GM19438 (cell line): ENCODE results near the gene ARHGAP22.
A peak's percentile ranks its signal among the peaks of the same experiment; 100 is the strongest.
"Not testable (repeated sequence)": the region's sequence is repeated elsewhere in the genome, so short reads cannot be mapped to it uniquely, and the experiment has no call there.

ENCODE experiments used
- ATAC-seq: cut with Tn5 transposase; IDR thresholded peaks from one replicate; pipeline ENCODE4 v1.9.1; 2021; ENCODE audit warnings: low read depth; ENCODE audit not compliant: unreplicated experiment

The ARHGAP22 gene, protein sequence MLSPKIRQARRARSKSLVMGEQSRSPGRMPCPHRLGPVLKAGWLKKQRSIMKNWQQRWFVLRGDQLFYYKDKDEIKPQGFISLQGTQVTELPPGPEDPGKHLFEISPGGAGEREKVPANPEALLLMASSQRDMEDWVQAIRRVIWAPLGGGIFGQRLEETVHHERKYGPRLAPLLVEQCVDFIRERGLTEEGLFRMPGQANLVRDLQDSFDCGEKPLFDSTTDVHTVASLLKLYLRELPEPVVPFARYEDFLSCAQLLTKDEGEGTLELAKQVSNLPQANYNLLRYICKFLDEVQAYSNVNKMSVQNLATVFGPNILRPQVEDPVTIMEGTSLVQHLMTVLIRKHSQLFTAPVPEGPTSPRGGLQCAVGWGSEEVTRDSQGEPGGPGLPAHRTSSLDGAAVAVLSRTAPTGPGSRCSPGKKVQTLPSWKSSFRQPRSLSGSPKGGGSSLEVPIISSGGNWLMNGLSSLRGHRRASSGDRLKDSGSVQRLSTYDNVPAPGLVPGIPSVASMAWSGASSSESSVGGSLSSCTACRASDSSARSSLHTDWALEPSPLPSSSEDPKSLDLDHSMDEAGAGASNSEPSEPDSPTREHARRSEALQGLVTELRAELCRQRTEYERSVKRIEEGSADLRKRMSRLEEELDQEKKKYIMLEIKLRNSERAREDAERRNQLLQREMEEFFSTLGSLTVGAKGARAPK

DNA sequence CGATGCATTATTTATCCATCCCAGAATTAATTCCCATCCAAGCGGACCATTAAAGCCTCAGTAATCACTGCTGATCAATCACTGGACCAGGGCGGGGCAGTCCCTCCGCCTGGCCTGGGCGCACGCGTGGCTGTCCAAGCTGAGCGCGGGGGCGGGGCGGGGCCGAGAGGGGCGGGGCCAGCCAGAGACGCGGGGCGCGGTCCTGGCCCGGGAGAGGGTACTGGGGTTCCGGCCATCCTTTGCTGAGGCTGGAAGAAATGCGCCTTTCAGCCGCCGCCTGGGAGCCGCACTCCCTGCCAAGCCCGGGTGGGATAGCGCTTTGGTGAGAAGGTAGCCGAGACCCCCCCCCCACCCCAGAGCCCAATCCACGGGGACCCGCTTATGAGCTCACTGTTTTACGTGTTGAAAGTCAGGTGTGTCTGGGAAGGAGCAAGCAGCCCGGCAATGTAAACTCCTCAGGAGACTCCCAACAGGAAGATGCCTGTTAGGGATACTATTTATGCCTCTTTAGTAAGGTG, at the start of gene ARHGAP22:
Gene ARHGAP22, minus strand, starts transcription at position 83 of the 518 bp plus-strand sequence. CDS start 277 bp downstream, outside the sequence.
- peak; percentile 74 for ATAC-seq

- no peak for ATAC-seq
Measured at GRCh38 chr10:48653944-48654698, 49.2 kb upstream of the ARHGAP22 start.

DNA sequence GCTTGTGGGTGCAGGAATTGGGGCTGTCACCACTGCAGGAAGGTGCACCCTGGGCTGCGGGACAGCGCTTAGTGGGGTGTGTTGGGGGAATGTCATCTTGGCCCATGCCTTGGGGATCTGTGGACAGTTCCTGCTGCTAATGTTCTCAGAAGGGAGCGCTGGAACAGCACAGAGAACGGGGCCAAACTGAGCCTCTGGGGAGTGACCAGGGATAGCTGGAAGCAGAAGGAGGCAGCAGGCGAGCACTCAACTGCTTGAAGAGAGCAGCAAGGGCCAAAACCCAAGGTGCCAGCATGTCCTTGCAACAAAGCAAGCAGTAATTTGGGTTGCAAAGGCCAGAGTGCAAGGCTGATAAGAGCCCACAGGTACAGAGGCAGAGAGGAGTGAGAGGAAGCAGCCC, 48.5 kb upstream of the ARHGAP22 start:
- no peak for ATAC-seq

GRCh38 chr10:48652344-48652743, 47.5 kb upstream of the ARHGAP22 start:
- no peak for ATAC-seq

DNA sequence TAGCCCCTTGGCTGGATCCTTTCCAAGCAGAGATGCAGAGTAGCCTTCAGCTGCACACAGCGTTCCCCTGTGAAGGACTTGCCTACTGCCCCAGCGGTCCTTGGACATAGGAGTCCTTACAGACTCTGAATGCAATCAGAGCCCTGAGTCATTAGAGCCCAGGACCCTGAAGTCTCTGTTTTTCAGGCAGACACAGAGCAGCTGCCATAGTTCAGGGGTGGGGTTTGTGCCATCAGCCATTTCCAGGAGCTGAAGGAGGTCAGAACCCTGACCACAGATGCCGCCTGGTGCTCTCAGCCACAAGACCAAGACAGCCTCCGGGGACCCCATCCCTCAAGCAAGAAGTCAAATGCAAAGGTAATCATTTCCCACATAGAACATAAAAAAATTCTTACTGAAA, 47.0 kb upstream of the ARHGAP22 start:
- no peak for ATAC-seq

GRCh38 chr10:48651293-48651692, 46.4 kb upstream of the ARHGAP22 start:
- no peak for ATAC-seq

DNA sequence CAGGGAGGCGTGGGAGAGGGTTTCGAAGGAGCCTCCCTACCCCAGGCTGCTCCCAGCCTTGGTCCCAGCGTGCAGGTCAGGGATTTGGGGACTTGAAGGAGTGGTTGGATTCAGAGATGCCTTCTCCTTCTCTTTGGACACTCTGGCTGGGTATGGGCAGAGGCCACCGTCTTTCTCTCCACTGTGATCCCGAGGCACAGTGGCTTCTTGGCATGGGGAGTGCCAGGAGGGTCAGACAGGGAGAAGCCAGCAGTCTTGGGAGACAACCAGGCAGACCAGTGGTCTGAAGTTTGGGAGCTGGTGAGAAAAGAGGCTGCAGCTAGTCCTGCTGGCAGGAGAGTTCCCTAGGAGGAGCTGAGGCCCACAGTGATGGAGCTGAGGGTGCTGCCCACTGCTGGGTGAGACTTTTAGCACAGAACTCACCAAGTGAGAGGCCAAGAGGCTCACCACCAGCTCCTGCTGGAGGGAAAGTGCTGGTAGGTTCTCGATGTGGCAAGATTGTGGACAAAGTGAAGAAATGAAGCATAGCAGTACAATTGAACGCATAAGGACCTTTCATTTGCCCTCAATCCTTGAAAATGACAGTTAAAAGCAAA, 44.6 kb upstream of the ARHGAP22 start:
- no peak for ATAC-seq

DNA sequence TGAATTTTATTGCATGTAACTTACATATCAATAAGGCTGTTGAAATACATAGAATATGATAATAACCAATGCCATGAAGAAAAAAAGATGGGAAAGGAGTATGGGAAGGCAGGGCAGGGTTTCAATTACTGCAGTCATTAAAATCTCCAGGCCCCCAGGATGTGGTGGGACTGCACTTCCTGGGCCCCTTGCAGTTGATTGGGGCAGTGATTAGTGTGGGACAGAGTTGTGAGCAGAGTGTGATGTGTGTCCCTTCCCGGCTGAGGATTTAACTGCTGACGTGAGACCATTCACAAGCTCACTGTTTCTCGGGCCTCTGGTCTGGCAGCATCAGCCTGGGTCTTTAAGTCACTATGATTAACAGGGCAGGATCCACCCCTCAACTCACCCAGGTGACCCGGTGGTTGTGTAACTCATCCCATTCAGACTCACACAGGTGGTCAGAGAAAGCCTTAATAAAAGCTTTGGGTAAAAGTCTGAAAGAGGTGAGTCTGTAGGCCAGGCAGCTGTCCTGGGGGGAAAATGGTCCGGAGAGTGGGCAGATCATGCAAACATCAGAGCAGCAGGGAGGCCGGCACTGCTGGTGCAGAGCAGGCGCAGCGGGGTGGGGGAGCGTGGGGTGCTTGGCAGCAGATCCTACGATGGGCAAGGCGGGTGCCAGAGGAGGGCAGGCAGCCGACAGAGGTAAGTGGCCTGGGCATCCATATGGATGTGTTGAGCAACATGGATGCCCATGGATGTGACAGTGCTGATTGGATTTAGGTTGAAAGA, 43.5 kb upstream of the ARHGAP22 start:
- no peak for ATAC-seq

DNA sequence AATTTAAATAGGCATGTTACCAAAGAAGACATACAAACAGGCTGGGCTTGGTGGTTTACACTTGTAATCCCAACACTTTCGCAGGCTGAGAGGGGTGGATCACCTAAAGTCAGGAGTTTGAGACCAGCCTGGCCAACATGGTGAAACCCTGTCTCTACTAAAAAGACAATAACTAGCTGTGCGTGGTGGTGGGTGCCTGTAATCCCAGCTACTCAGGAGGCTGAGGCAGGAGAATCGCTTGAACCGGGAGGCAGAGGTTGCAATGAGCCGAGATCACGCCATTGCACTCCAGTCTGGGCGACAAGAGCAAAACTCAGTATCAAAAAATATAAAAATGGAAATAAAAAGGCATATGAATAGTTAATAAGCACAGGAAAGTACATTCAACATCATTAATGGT, 42.2 kb upstream of the ARHGAP22 start:
- not testable (repeated sequence) for ATAC-seq

- no peak for ATAC-seq
Measured at GRCh38 chr10:48645600-48645999, 40.7 kb upstream of the ARHGAP22 start.

GRCh38 chr10:48641099-48641690, 36.3 kb upstream of the ARHGAP22 start:
- ATAC-seq, result not testable (repeated sequence)

DNA sequence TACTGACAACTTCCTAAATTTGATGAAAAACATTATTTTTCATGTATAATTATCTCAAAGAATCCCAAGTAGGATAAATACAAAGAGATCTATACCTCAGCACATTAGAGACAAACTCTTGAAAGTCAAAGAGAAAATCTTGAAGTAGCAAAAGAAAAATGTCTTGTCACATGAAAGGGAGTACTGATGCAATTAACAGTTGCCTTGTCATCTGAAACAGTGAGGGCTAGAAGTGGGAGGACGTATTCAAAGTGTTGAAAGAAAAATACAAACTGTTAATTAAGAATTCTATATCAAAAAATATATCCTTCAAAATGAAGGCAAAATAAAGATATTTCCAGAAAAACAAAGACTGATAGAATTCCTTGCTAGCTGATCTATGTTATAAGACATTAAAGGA, 35.5 kb upstream of the ARHGAP22 start:
- no peak for ATAC-seq

DNA sequence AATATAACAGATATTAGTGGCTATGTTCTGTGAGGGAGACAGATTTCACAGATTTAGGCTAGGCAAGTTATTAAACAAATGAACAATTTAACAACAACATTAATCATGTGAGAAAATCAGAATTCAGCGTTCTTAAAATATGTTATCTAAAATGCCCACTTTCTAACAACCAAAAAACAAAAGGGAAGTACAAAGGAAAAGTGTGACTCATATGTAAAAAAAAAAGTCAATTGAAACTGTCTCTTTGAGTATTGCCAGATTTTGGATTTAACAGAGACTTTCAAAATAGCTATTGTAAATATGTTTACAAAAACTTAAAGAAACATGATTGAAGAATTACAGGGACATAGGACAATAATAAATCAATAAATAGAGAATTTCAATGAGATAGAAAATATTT, 34.8 kb upstream of the ARHGAP22 start:
- no peak for ATAC-seq

GRCh38 chr10:48638739-48639527, 34.1 kb upstream of the ARHGAP22 start:
- ATAC-seq, result no peak

DNA sequence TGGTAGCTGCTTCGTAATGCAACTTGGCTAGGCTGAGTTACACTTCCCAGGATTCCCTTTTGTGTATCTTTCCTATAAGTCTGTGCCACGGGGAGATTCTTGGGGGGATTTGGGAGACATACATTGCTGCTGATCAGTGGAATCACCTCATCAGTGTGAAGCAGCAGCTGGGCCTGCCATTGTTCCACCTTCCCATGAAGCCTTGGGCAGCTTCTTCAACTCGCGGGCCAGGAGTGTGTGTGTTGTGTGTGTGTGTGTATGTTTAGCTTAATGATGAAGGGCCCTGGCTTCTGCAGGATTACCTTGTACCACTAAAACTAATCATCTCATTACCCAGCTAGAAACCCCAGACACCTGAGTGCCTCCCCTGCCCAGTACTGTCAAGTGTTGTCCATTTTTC, 33.3 kb upstream of the ARHGAP22 start:
- ATAC-seq, result no peak

DNA sequence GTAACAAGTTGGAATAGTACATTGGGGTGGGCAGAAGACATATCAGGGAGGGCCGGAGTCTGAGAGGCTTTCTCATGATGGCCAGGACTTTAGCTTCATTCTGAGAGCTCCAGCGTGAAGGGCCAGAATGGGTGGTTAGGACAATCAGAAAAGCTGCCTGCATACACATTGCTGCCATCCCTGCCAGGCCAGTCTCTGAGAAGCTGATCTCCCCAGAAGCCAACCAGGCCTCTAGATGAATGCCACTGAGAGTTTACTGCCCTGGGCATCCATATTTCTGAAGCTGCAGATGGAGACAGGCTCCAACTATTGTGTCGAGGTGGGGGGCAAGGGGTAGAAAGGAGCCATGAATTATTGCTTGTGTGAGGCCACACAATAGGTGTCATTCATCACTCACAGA, 32.0 kb upstream of the ARHGAP22 start:
- ATAC-seq, result no peak

- ATAC-seq, result no peak
Measured at GRCh38 chr10:48636231-48636630, 31.4 kb upstream of the ARHGAP22 start.

DNA sequence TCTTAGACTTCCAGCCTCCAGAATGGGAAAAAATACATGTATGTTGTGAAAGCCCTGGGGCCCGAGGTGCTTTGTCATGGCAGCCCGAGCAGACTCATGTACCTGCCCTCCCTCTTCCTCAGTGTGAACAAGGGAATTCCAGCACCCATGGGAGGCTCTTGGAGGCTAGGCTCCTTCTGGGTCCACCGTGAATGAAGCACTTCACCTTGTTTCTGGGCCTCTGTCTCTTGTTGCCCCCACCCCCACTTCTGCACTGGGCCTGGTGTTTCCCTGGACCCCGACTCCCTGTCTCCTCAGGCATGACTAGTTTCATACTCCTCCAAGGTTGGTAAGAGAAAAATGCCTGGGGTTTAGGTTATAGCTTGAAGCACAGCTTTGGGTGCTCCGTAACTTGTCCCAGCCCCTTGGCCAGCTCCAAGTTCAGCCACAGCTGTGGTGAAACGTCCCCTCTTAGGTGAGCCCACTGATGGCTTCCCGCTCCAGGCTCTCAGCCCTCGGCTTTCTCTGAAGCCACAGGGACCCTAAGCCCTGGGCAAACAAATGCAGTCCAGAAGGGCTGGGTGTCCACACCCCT, 30.2 kb upstream of the ARHGAP22 start:
- no peak for ATAC-seq
